Fibroblast of lung (primary cell): ENCODE results near the gene ARHGEF38.

Source experiments
- CTCF ChIP-seq, 2 donors: IDR thresholded peaks in 1 of 2; conservative IDR thresholded peaks in 1 of 2; 1 replicate in 1 of 2; 2 replicates in 1 of 2; pipeline ENCODE4 v1.5.1; 2011 to 2012; ENCODE audit warnings: low read length in 2 of 2, control low read depth in 1 of 2, inconsistent platforms in 1 of 2, low read depth in 1 of 2, mild to moderate bottlenecking in 1 of 2
- EZH2 ChIP-seq: IDR thresholded peaks from 2 replicates; pipeline ENCODE4 v1.5.1; 2012; ENCODE audit warnings: low read length, control low read depth, mild to moderate bottlenecking; ENCODE audit errors: missing control alignments

DNA sequence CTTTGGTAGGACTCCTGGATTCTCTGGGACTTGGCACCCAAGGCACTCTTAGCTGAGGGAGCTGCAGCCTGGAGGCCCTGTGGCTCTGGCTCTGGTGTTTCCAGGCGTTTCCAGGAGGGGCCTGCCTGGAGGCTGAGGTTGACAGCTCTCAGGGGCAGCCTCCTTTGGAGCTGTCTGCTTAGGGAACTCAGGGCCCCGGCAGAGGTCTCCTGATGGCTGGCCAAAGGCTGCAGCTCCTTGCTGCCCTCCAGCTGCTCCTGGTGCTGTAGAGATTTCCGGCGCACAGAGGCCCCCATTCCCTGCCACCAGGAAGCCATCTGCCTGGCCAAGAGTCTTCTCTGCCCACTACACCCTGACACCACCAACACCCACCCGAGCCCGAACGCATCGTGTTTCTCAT is 25.3 kb upstream of the ARHGEF38 start:
- TF ChIP-seq CTCF (conservative IDR thresholded peaks at IDR 0.05 in 1 of 2, IDR thresholded peaks at IDR 0.05 in 1 of 2; ENCODE audit: low read depth in 1 of 2, low read length in 2 of 2) (no peak), EZH2 (no peak)
